RWPE2 (cell line): ENCODE data around the gene TMEM163.

Source experiments
- ATAC-seq: fragments of 200-7000 bp; cut with Tn5 transposase; 3 replicates; pipeline ENCODE4 v1.9.1; 2021; ENCODE audit warnings: low read depth
- DNase-seq: peaks from one replicate; pipeline ENCODE4 v3.0.0-alpha.2; 2020; ENCODE audit warnings: low spot score
- H3K27ac ChIP-seq: fragments of 450-650 bp; 2 replicates; pipeline ENCODE4 v1.5.1; 2017; ENCODE audit warnings: mild to moderate bottlenecking; ENCODE audit not compliant: poor library complexity, severe bottlenecking
- H3K27me3 ChIP-seq: fragments of 250-450 bp; sonication (Bioruptor Pico); 2 replicates; pipeline ENCODE4 v1.5.1; 2021; ENCODE audit warnings: mild to moderate bottlenecking, moderate library complexity; ENCODE audit not compliant: insufficient read depth, poor library complexity, severe bottlenecking
- H3K36me3 ChIP-seq: fragments of 250-450 bp; sonication (Bioruptor Pico); 2 replicates; pipeline ENCODE4 v1.5.1; 2020; ENCODE audit warnings: low read depth, mild to moderate bottlenecking, moderate library complexity
- H3K4me1 ChIP-seq: fragments of 250-450 bp; sonication (Bioruptor Pico); 2 replicates; pipeline ENCODE4 v1.5.1; 2021; ENCODE audit warnings: mild to moderate bottlenecking, moderate library complexity; ENCODE audit not compliant: insufficient read depth, poor library complexity, severe bottlenecking
- H3K4me3 ChIP-seq: fragments of 250-450 bp; sonication (Bioruptor Pico); 2 replicates; pipeline ENCODE4 v1.5.1; 2021; ENCODE audit warnings: mild to moderate bottlenecking, moderate library complexity; ENCODE audit not compliant: severe bottlenecking
- H3K9me3 ChIP-seq: fragments of 250-450 bp; sonication (Bioruptor Pico); 2 replicates; pipeline ENCODE4 v1.5.1; 2021; ENCODE audit warnings: mild to moderate bottlenecking, moderate library complexity; ENCODE audit not compliant: severe bottlenecking
- CTCF ChIP-seq: fragments of 450-650 bp; IDR thresholded peaks from one replicate; pipeline ENCODE4 v1.5.1; 2017; ENCODE audit warnings: mild to moderate bottlenecking, moderate library complexity; ENCODE audit not compliant: poor library complexity, severe bottlenecking

The TMEM163 gene

GRCh38 chr2:134429886-134430285, 288.9 kb downstream of the TMEM163 start:
- Histone ChIP-seq H3K27me3 (no peaks in the 10 kb centered on the region), H3K4me1 (peaks cover 11% of the 10 kb centered on the region), H3K27ac (no peak overlapping the region), H3K9me3 (no peaks in the 10 kb centered on the region), H3K36me3 (peaks cover 11% of the 10 kb centered on the region; the same call in 1 of the 2 replicates), H3K4me3 (no peak overlapping the region)
- ATAC-seq (no peak), DNase-seq (no peak)
- no peak for TF ChIP-seq CTCF

- no peak overlapping the region for H3K4me3 ChIP-seq
- H3K4me1 ChIP-seq = peaks cover under 1% of the 10 kb centered on the region
- H3K27ac ChIP-seq = no peak overlapping the region
- no peaks in the 10 kb centered on the region for H3K27me3 ChIP-seq
- TF ChIP-seq CTCF = no peak
- DNase-seq (no peak), ATAC-seq (no peak)
- peaks cover 14% of the 10 kb centered on the region; the same call in 1 of the 2 replicates for H3K36me3 ChIP-seq
- H3K9me3 ChIP-seq = no peaks in the 10 kb centered on the region
Measured at GRCh38 chr2:134426721-134427120, 292.1 kb downstream of the TMEM163 start.

- Histone ChIP-seq H3K27ac (no peak overlapping the region), H3K36me3 (peaks cover 14% of the 10 kb centered on the region; the same call in 1 of the 2 replicates), H3K27me3 (no peaks in the 10 kb centered on the region), H3K4me3 (no peak overlapping the region), H3K4me1 (no peaks in the 10 kb centered on the region), H3K9me3 (no peaks in the 10 kb centered on the region)
- DNase-seq = no peak
- TF ChIP-seq CTCF = no peak
- no peak for ATAC-seq
Measured at GRCh38 chr2:134425724-134426496, 292.9 kb downstream of the TMEM163 start.

GRCh38 chr2:134421556-134422328, 297.1 kb downstream of the TMEM163 start:
- H3K27me3 ChIP-seq = no peaks in the 10 kb centered on the region
- no peak overlapping the region for H3K27ac ChIP-seq
- peaks cover 7% of the 10 kb centered on the region; the same call in 1 of the 2 replicates for H3K36me3 ChIP-seq
- H3K4me3 ChIP-seq = no peak overlapping the region
- TF ChIP-seq CTCF = no peak
- H3K4me1 ChIP-seq = no peaks in the 10 kb centered on the region
- H3K9me3 ChIP-seq = no peaks in the 10 kb centered on the region
- DNase-seq (no peak), ATAC-seq (no peak)
